Heart right ventricle (tissue), 16 donors: ENCODE results near the gene HBZ. TPM values are rescaled to one million over a fixed set of nuclear protein-coding genes. Genes with fewer than 3 reads are reported as not detected.
A peak's percentile ranks its signal among the peaks of the same experiment; 100 is the strongest.
"Not testable (repeated sequence)": the region's sequence is repeated elsewhere in the genome, so short reads cannot be mapped to it uniquely, and the experiment has no call there.

Experiments used
- ATAC-seq, 8 donors: fragments of 200-7000 bp; cut with Tn5 transposase; one replicate each; pipeline ENCODE4 v1.9.1; 2020; ENCODE audit warnings: mild to moderate bottlenecking in 8 of 8, moderate library complexity in 8 of 8, moderate number of reproducible peaks in 1 of 8
- DNase-seq, 2 donors: peaks; one replicate each; pipeline ENCODE4 v3.0.0-alpha.2; 2020
- H3K27ac ChIP-seq, 10 donors: fragments of 200-600 bp; sonication (generic) in 2 of 10; one replicate each; pipeline versions ENCODE4 v1.5.0 to v1.8.0; 2020 to 2022; ENCODE audit warnings: mild to moderate bottlenecking in 3 of 10
- H3K27me3 ChIP-seq, 7 donors: fragments of 200-600 bp; one replicate each; pipeline ENCODE4 v1.8.0; 2021 to 2022; ENCODE audit warnings: mild to moderate bottlenecking in 2 of 7
- H3K36me3 ChIP-seq, 9 donors: fragments of 200-600 bp; sonication (generic) in 1 of 9; one replicate each; pipeline versions ENCODE4 v1.5.0 to v1.8.0; 2020 to 2022; ENCODE audit warnings: mild to moderate bottlenecking in 2 of 9
- H3K4me1 ChIP-seq, 9 donors: fragments of 200-600 bp; sonication (generic) in 1 of 9; one replicate each; pipeline versions ENCODE4 v1.5.0 to v1.8.0; 2020 to 2022; ENCODE audit warnings: mild to moderate bottlenecking in 4 of 9
- H3K4me3 ChIP-seq, 10 donors: fragments of 200-600 bp; sonication (generic) in 2 of 10; one replicate each; pipeline versions ENCODE4 v1.5.0 to v1.8.0; 2020 to 2022; ENCODE audit warnings: mild to moderate bottlenecking in 7 of 10, moderate library complexity in 2 of 10
- H3K9me3 ChIP-seq, 11 donors: fragments of 200-600 bp in 10 of 11; sonication (generic) in 2 of 11; one replicate each; pipeline versions ENCODE4 v1.5.0 to v1.8.0; 2013 to 2022; ENCODE audit warnings: mild to moderate bottlenecking in 2 of 11, control low read depth in 1 of 11, moderate library complexity in 1 of 11
- WGBS, 2 donors: extraction: QIAGEN DNeasy Blood & Tissue Kit; methylation state at CpG; one replicate each; pipeline ENCODE4 v1.1.7; 2013; ENCODE audit warnings: inconsistent platforms in 1 of 2; 5-methylcytosine and 5-hydroxymethylcytosine counted together
- intact Hi-C, 10 donors: fragments of 100-400 bp; cut with DNase I; formaldehyde crosslinking; loops; one replicate each; pipeline versions ENCODE4 v1.11.1 to v1.14.2; 2022
- polyA plus RNA-seq, 2 donors: library from polyadenylated mRNA; stranded (reverse); fragments of 200-250 nt; gene quantifications; one replicate each; pipeline ENCODE4 v1.2.3, GENCODE V29; 2013
- total RNA-seq, 10 donors: library from RNA; stranded (reverse); fragmentation: NEBNext Ultra II Directional in 3 of 10; extraction: Animal tissue kit (Norgen Biotek cat#: 25700) in 3 of 10; gene quantifications; one replicate each; pipeline versions ENCODE4 v1.2.1 to v1.2.4, GENCODE V29; 2021 to 2023
- TF ChIP-seq, protein P1 (sequence below), 9 donors: fragments of 200-600 bp; sonication (generic) in 2 of 9; IDR thresholded peaks; one replicate each; pipeline versions ENCODE4 v1.5.0 to v1.8.0; 2021 to 2022; ENCODE audit warnings: antibody characterized with exemption in 9 of 9, mild to moderate bottlenecking in 5 of 9, moderate library complexity in 1 of 9
- donor health status: Arrhythmogenic right ventricular cardiomyopathy.
- donor health status: ischemic (EF 13 %, LVEDD 7.1; RV severe dilation, severe dysfunction).
- donor health status: healthy with polysubstance abuse.
- donor health status: DM: no; HTN: yes; CAD: no.
- donor health status: DM: no; HTN: no; CAD: no.
- donor health status: ischemic (EF 25% LVEDD 6.9; RV normal size, moderate dysfunction).
- donor health status: ischemic (EF 25% LVEDD 5.7; RV mildly dilated, moderate dysfunction).
- donor health status: healthy.
- donor health status: DM: yes; HTN: yes; CAD: no.
- donor health status: Ischemic cardiomyopathy.
- donor health status: ischemic (EF 35%, LVEDD 5.7; RV mildly dilated, moderate dysfunction).
- donor health status: nonischemic (EF 11% LVEDD 7.7; RV severe dilation, severe dysfunction).
- donor health status: DM: yes; HTN: yes; CAD: no.
- donor health status: PGD.
- donor health status: ischemic (EF 29% LVEDD 5.4; RV normal size, mild dysfunction).
- donor health status: nonischemic (EF 23%, LVEDD 6.1; RV moderate dilation, normal function).

Gene HBZ
- total and polyA plus RNA-seq, 12 donors: 0.14 TPM; not detected in 11

DNA sequence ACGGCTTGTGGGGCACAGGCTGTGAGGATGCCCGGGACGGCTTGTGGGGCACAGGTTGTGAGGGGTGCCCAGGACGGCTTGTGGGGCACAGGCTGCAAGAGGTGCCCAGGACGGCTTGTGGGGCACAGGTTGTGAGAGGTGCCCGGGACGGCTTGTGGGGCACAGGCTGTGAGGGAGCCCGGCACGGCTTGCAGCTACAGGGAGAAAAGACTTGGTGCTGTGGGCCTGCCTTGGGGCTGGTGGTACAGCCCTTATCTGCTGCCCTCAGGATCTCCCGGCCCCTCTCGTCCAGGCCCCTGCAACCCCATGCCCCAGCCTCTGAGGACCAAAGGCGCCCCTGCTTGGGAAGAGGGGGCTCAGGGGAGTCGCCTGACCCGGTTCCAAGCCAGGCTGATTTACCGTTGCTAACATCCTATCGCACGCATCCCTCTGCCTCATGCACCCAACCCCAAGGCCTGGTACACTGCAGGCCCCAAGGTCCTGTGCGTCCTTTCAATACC is 8.3 kb downstream of the HBZ start:
- DNase-seq: no peak
- Histone ChIP-seq H3K4me1 (peaks cover 0 to 9% (median 8%) of the 10 kb centered on the region in 9 donors), H3K4me3 (no peak overlapping the region), H3K36me3 (no peaks in the 10 kb centered on the region), H3K27me3 (peaks cover 4 to 60% (median 47%) of the 10 kb centered on the region in 7 donors), H3K27ac (no peak overlapping the region), H3K9me3 (no peaks in the 10 kb centered on the region)
- TF ChIP-seq, protein P1, sequence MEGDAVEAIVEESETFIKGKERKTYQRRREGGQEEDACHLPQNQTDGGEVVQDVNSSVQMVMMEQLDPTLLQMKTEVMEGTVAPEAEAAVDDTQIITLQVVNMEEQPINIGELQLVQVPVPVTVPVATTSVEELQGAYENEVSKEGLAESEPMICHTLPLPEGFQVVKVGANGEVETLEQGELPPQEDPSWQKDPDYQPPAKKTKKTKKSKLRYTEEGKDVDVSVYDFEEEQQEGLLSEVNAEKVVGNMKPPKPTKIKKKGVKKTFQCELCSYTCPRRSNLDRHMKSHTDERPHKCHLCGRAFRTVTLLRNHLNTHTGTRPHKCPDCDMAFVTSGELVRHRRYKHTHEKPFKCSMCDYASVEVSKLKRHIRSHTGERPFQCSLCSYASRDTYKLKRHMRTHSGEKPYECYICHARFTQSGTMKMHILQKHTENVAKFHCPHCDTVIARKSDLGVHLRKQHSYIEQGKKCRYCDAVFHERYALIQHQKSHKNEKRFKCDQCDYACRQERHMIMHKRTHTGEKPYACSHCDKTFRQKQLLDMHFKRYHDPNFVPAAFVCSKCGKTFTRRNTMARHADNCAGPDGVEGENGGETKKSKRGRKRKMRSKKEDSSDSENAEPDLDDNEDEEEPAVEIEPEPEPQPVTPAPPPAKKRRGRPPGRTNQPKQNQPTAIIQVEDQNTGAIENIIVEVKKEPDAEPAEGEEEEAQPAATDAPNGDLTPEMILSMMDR (IDR thresholded peaks at IDR 0.05): no peak
- no peak for ATAC-seq
- intact Hi-C loops: no loop called here
- 61 to 63% methylated on average over 16 to 18 of the region's 18 CpGs for WGBS, 2 donors

- H3K27ac ChIP-seq: no peak overlapping the region
- TF ChIP-seq, protein P1 (IDR thresholded peaks at IDR 0.05): no peak
- no peaks in the 10 kb centered on the region for H3K36me3 ChIP-seq
- H3K9me3 ChIP-seq: no peaks in the 10 kb centered on the region
- H3K27me3 ChIP-seq: peaks cover 19 to 60% (median 47%) of the 10 kb centered on the region in 7 donors
- 85 to 87% methylated on average over 13 of the region's 13 CpGs for WGBS, 2 donors
- DNase-seq: no peak
- ATAC-seq: no peak
- H3K4me1 ChIP-seq: peaks cover 0 to 20% (median 18%) of the 10 kb centered on the region in 9 donors
- no peak overlapping the region for H3K4me3 ChIP-seq
- intact Hi-C loops: no loop called here
Observed at GRCh38 chr16:162271-162991, 10.0 kb downstream of the HBZ start.

DNA sequence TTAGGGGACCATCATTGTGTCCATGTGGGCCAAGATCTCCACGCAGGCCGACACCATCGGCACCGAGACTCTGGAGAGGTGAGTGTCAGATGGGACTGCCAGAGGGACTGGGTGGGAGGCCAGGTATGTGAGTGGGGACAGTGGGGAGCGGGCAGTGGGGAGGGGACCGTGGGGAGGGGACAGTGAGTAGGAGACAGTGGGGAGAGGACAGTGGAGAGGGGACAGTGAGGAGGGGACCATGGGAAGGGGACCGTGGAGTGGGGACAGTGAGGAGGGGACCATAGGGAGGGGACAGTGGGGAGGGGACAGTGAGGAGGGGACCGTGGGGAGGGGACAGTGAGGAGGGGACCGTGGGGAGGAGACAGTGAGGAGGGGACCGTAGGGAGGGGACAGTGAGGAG is 10.7 kb downstream of the HBZ start:
- intact Hi-C loops, H3K27ac ChIP-seq, H3K36me3 ChIP-seq, DNase-seq, H3K9me3 ChIP-seq, ATAC-seq, H3K4me3 ChIP-seq: not testable (repeated sequence)
- peaks cover 0 to 20% (median 18%) of the 10 kb centered on the region in 9 donors for H3K4me1 ChIP-seq
- H3K27me3 ChIP-seq: peaks cover 26 to 60% (median 53%) of the 10 kb centered on the region in 7 donors
- WGBS, 2 donors: 86 to 97% methylated on average over 6 to 10 of the region's 10 CpGs

DNA sequence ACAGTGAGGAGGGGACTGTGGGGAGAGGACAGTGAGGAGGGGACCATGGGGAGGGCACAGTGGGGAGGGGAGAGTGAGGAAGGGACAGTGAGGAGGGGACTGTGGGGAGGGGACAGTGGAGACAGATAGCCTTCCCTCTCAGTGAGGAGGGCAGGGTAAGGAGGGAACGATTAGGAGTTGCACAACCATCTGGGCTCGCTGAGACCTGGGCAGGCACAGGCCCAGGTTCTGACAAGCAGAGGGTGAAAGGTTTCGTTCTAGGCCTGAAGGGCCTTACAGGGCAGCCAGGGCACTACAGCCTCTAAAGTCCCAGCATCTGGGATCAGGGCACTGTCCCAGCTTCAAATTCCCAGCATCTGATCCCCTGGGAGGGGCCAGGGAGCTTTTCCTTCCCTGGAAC is 11.3 kb downstream of the HBZ start:
- peaks cover 31 to 63% (median 59%) of the 10 kb centered on the region in 7 donors for H3K27me3 ChIP-seq
- H3K4me3 ChIP-seq, H3K36me3 ChIP-seq, DNase-seq, H3K9me3 ChIP-seq, H3K27ac ChIP-seq, intact Hi-C loops: not testable (repeated sequence)
- 17 to 33% methylated on average over 1 to 2 of the region's 3 CpGs for WGBS, 2 donors
- peaks cover 0 to 20% (median 18%) of the 10 kb centered on the region in 9 donors for H3K4me1 ChIP-seq
- peak in 2 of 8 donors; percentile 23 to 37 for ATAC-seq

DNA sequence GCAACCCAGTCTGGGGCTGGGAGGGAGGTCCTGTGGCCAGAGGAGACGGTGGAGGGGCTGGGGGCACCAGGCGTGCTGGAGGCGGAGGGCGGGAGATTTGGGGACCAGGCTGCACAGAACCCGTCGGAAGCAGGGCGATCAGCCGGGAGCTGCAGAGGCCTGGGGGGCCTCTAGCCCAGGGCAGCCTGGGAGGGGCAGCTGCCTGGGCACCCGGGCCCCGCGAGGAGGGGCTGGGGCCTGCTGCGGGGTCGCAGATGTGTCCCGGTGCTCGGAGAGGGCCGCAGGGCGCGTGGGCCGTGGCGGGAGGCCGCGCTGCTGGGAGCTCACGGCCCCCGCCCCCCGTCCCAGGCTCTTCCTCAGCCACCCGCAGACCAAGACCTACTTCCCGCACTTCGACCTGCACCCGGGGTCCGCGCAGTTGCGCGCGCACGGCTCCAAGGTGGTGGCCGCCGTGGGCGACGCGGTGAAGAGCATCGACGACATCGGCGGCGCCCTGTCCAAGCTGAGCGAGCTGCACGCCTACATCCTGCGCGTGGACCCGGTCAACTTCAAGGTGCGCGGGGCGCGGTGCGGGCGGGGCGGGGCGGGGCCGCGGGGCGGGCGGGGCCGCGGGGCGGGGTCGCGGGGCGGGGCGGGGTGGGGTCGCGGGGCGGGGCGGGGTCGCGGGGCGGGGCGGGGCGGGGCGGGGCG is 11.8 kb downstream of the HBZ start:
- ATAC-seq, H3K36me3 ChIP-seq, intact Hi-C loops, H3K4me3 ChIP-seq, H3K9me3 ChIP-seq, H3K27ac ChIP-seq, DNase-seq: not testable (repeated sequence)
- H3K4me1 ChIP-seq: peaks cover 0 to 20% (median 18%) of the 10 kb centered on the region in 9 donors
- peaks cover 37 to 67% (median 63%) of the 10 kb centered on the region in 7 donors for H3K27me3 ChIP-seq
- WGBS, 2 donors: 4% methylated on average over 12 of the region's 80 CpGs; no CpG with 5 or more reads in 1 of the 2 donors
